ENCODE results near the gene DYNC1I1. TPM values are rescaled to one million over a fixed set of nuclear protein-coding genes. Genes with fewer than 3 reads are reported as not detected.

Gene DYNC1I1
- polyA plus RNA-seq, 1 donor from 2014 or later = 28.9 TPM

- TF ChIP-seq REST (IDR thresholded peaks at IDR 0.05; ENCODE audit: borderline replicate concordance) = no peak
- TF ChIP-seq POLR2AphosphoS5 (IDR thresholded peaks at IDR 0.05) = no peak
- TF ChIP-seq EZH2 (IDR thresholded peaks at IDR 0.05; ENCODE audit: borderline replicate concordance, insufficient read depth, low read length, poor library complexity, severe bottlenecking) = no peak
- no peak for TF ChIP-seq TAF1 (IDR thresholded peaks at IDR 0.05; ENCODE audit: low read depth)
- no peak for TF ChIP-seq RAD21 (conservative IDR thresholded peaks at IDR 0.05)
- TF ChIP-seq EP300 (conservative IDR thresholded peaks at IDR 0.05; ENCODE audit: poor library complexity, severe bottlenecking) = no peak
- no peak for TF ChIP-seq SMC3 (conservative IDR thresholded peaks at IDR 0.05; ENCODE audit: poor library complexity)
- no peak for TF ChIP-seq CTCF (IDR thresholded peaks at IDR 0.05; ENCODE audit: poor library complexity, severe bottlenecking)
- Histone ChIP-seq H3K9me2 (ENCODE audit: insufficient read depth, low read length) (no peaks in the 10 kb centered on the region), H4K20me1 (ENCODE audit: insufficient read depth) (no peaks in the 10 kb centered on the region), H3K36me3 (ENCODE audit: insufficient read depth, low read length) (no peaks in the 10 kb centered on the region), H3K9me3 (ENCODE audit: low read length) (no peaks in the 10 kb centered on the region), H3K79me2 (replicated peaks; ENCODE audit: insufficient read depth, low read length) (no peaks in the 10 kb centered on the region), H2AFZ (ENCODE audit: low read depth, low read length) (no peak overlapping the region), H3K27me3 (ENCODE audit: insufficient read depth, low read depth, low read length) (no peaks in the 10 kb centered on the region), H3K4me2 (ENCODE audit: low read length) (no peak overlapping the region), H3K9ac (ENCODE audit: low read length) (no peak overlapping the region), H3F3A (ENCODE audit: insufficient read depth, low read length, poor library complexity, severe bottlenecking) (no peaks in the 10 kb centered on the region), H3K27ac (ENCODE audit: low read length) (no peak overlapping the region), H3K4me3 (ENCODE audit: low read length) (no peak overlapping the region)
These were observed 35.7 kb upstream of the DYNC1I1 start for GRCh38 chr7:95736635-95737034.

- Histone ChIP-seq H3K27ac (ENCODE audit: low read length) (no peak overlapping the region), H2AFZ (ENCODE audit: low read depth, low read length) (no peak overlapping the region), H3K79me2 (replicated peaks; ENCODE audit: insufficient read depth, low read length) (no peaks in the 10 kb centered on the region), H4K20me1 (ENCODE audit: insufficient read depth) (no peaks in the 10 kb centered on the region), H3F3A (ENCODE audit: insufficient read depth, low read length, poor library complexity, severe bottlenecking) (no peaks in the 10 kb centered on the region), H3K4me3 (ENCODE audit: low read length) (no peak overlapping the region), H3K9me3 (ENCODE audit: low read length) (no peaks in the 10 kb centered on the region), H3K9ac (ENCODE audit: low read length) (no peak overlapping the region), H3K4me2 (ENCODE audit: low read length) (no peak overlapping the region), H3K36me3 (ENCODE audit: insufficient read depth, low read length) (no peaks in the 10 kb centered on the region), H3K27me3 (ENCODE audit: insufficient read depth, low read depth, low read length) (no peaks in the 10 kb centered on the region), H3K9me2 (ENCODE audit: insufficient read depth, low read length) (no peaks in the 10 kb centered on the region)
- TF ChIP-seq TAF1 (IDR thresholded peaks at IDR 0.05; ENCODE audit: low read depth) (no peak), CTCF (IDR thresholded peaks at IDR 0.05; ENCODE audit: poor library complexity, severe bottlenecking) (no peak), RAD21 (conservative IDR thresholded peaks at IDR 0.05) (no peak), EP300 (conservative IDR thresholded peaks at IDR 0.05; ENCODE audit: poor library complexity, severe bottlenecking) (no peak), SMC3 (conservative IDR thresholded peaks at IDR 0.05; ENCODE audit: poor library complexity) (no peak), REST (IDR thresholded peaks at IDR 0.05; ENCODE audit: borderline replicate concordance) (no peak), EZH2 (IDR thresholded peaks at IDR 0.05; ENCODE audit: borderline replicate concordance, insufficient read depth, low read length, poor library complexity, severe bottlenecking) (no peak), MXI1 (conservative IDR thresholded peaks at IDR 0.05; ENCODE audit: poor library complexity, severe bottlenecking) (no peak), POLR2AphosphoS5 (IDR thresholded peaks at IDR 0.05) (no peak)
These were observed 34.4 kb upstream of the DYNC1I1 start for GRCh38 chr7:95737828-95738505.

Data from neural cell (in vitro differentiated cells).